Measurements from ENCODE around the gene CILP. TPM values are rescaled to one million over a fixed set of nuclear protein-coding genes. Genes with fewer than 3 reads are reported as not detected.
"Not testable (repeated sequence)": the region's sequence is repeated elsewhere in the genome, so short reads cannot be mapped to it uniquely, and the experiment has no call there.

CILP gene
- total RNA-seq, 1 donor from 2014 or later = 1.8 TPM

DNA sequence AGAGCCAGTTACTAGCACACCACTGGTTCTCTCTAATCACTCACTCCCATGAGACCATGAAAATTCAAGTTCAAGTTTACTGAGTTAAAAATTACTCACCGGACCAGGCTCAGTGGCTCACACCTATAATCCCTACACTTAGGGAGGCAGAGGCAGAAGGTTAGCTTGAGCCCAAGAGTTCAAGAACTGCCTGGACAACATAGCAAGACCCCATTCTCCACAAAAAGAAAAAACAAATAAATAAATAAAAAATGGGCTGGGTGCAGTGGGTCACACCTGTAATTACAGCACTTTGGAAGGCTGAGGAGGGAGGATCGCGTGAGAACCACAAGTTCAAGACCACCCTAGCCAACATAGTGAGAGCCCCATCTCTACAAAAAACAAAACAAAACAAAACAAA lies 21.2 kb upstream of the CILP start:
- H3K9me3 Mint-ChIP-seq = no peaks in the 10 kb centered on the region
- no peaks in the 10 kb centered on the region for H3K27me3 Mint-ChIP-seq
- H3K36me3 Mint-ChIP-seq = no peaks in the 10 kb centered on the region
- no peak overlapping the region for H3K4me3 Mint-ChIP-seq
- TF ChIP-seq, protein P1, sequence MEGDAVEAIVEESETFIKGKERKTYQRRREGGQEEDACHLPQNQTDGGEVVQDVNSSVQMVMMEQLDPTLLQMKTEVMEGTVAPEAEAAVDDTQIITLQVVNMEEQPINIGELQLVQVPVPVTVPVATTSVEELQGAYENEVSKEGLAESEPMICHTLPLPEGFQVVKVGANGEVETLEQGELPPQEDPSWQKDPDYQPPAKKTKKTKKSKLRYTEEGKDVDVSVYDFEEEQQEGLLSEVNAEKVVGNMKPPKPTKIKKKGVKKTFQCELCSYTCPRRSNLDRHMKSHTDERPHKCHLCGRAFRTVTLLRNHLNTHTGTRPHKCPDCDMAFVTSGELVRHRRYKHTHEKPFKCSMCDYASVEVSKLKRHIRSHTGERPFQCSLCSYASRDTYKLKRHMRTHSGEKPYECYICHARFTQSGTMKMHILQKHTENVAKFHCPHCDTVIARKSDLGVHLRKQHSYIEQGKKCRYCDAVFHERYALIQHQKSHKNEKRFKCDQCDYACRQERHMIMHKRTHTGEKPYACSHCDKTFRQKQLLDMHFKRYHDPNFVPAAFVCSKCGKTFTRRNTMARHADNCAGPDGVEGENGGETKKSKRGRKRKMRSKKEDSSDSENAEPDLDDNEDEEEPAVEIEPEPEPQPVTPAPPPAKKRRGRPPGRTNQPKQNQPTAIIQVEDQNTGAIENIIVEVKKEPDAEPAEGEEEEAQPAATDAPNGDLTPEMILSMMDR (conservative IDR thresholded peaks at IDR 0.05) = no peak
- H3K4me1 Mint-ChIP-seq (ENCODE audit: unreplicated experiment) = no peaks in the 10 kb centered on the region
- H3K27ac Mint-ChIP-seq = no peak overlapping the region
- DNase-seq (ENCODE audit: extremely low spot score, unreplicated experiment) = no peak

DNA sequence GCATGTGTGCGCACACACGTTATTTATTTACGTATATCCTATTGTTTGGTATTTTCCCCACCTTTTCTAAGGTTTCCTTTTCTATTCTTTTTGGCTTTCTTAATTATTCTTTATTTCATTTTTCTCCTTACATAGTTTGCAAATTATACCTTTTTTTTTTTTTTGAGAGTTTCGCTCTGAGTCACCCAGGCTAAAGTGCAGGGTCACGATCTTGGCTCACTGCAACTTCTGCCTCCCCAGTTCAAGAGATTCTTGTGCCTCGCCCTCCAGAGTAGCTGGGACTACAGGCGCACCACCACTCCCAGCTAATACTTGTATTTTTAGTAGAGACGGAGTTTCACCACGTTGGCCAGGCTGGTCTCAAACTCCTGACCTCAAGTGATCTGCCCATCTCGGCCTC lies 20.0 kb upstream of the CILP start:
- Mint-ChIP-seq H3K27me3 (no peaks in the 10 kb centered on the region), H3K4me1 (ENCODE audit: unreplicated experiment) (no peaks in the 10 kb centered on the region), H3K9me3 (no peaks in the 10 kb centered on the region), H3K27ac (no peak overlapping the region), H3K36me3 (no peaks in the 10 kb centered on the region), H3K4me3 (no peak overlapping the region)
- DNase-seq (ENCODE audit: extremely low spot score, unreplicated experiment) = no peak
- TF ChIP-seq, protein P1 (conservative IDR thresholded peaks at IDR 0.05) = no peak

DNA sequence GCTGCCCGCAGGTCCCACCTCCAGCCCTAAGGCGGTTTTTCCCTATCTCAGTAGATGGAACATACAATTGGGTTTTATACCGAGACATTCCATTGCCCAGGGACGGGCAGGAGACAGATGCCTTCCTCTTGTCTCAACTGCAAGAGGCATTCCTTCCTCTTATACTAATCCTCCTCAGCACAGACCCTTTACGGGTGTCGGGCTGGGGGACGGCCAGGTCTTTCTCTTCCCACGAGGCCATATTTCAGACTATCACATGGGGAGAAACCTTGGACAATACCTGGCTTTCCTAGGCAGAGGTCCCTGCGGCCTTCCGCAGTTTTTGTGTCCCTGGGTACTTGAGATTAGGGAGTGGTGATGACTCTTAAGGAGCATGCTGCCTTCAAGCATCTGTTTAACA lies 15.6 kb upstream of the CILP start:
- not testable (repeated sequence) for H3K27ac Mint-ChIP-seq; H3K9me3 Mint-ChIP-seq; H3K4me1 Mint-ChIP-seq (ENCODE audit: unreplicated experiment); H3K36me3 Mint-ChIP-seq; DNase-seq (ENCODE audit: extremely low spot score, unreplicated experiment); H3K27me3 Mint-ChIP-seq; H3K4me3 Mint-ChIP-seq

DNA sequence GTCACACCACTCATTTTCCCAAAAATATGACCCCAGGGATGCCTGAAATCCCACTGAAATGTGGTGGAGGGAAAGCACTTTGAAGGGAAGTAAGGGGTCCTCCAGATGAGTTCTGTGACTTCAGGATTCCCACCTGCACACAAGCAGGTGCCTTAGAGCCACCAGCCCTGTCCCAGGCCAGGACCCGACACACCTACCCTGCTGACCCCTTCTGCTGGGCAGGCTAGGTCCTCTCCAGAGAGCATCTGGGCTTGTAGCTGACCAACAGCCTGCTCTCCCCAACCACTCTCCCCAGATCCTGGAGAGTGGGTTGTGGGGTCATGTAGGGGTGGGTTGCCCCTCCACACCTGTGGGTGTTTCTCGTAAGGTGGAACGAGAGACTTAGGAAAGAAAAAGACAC lies 14.9 kb upstream of the CILP start:
- Mint-ChIP-seq H3K27ac (no peak overlapping the region), H3K36me3 (no peaks in the 10 kb centered on the region), H3K4me1 (ENCODE audit: unreplicated experiment) (no peaks in the 10 kb centered on the region), H3K4me3 (no peak overlapping the region), H3K27me3 (no peaks in the 10 kb centered on the region), H3K9me3 (no peaks in the 10 kb centered on the region)
- DNase-seq (ENCODE audit: extremely low spot score, unreplicated experiment) = no peak
- TF ChIP-seq, protein P1 (conservative IDR thresholded peaks at IDR 0.05) = no peak

DNA sequence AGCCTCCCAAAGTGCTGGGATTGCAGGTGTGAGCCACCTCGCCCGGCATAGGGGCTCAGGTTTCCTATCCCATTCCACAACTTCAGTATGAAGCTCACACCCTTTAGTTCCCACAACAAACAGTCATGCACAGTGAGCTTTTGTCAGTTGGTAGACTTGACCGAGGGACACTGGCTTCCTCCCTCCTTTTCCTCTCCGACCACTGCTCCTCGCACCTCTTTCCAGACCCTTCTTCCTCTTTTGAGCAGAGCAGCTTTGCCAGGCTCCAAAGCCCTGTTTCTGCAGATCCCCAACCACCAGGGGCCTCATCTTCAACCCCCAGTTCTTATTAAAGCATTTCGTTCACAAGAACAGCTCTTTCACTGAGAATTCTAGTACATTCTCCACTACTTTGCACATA lies 12.7 kb upstream of the CILP start:
- no peak for DNase-seq (ENCODE audit: extremely low spot score, unreplicated experiment)
- Mint-ChIP-seq H3K27ac (no peak overlapping the region), H3K4me3 (no peak overlapping the region), H3K4me1 (ENCODE audit: unreplicated experiment) (no peaks in the 10 kb centered on the region), H3K9me3 (no peaks in the 10 kb centered on the region), H3K36me3 (no peaks in the 10 kb centered on the region), H3K27me3 (no peaks in the 10 kb centered on the region)
- TF ChIP-seq, protein P1 (conservative IDR thresholded peaks at IDR 0.05) = no peak

DNA sequence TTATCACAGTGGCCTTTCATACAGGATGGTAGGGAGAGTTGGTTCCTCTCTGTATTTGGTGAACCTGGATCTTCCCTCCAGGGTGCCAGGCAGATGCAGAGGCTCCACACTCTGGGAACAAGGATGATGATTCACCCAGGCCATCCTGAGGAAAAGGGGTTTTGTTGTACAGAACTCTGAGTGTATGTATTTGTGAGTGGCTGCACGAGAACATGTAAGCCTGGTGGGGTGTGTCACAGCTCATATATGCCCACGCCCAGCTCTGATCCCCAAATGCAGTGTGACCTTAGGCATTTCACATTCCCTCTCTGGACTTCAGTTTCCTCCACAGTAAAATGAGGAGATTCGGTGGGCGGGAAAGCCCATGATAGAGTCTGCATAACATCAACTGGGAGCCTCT lies 11.6 kb upstream of the CILP start:
- Mint-ChIP-seq H3K4me3 (no peak overlapping the region), H3K4me1 (ENCODE audit: unreplicated experiment) (no peaks in the 10 kb centered on the region), H3K36me3 (no peaks in the 10 kb centered on the region), H3K27ac (no peak overlapping the region), H3K27me3 (no peaks in the 10 kb centered on the region), H3K9me3 (no peaks in the 10 kb centered on the region)
- TF ChIP-seq, protein P1 (conservative IDR thresholded peaks at IDR 0.05) = no peak
- DNase-seq (ENCODE audit: extremely low spot score, unreplicated experiment) = no peak

All from type B pancreatic cell (in vitro differentiated cells).